CD14-positive monocyte (primary cell): Measurements from ENCODE around the gene RAB11FIP5. TPM values are rescaled to one million over a fixed set of nuclear protein-coding genes. Genes with fewer than 3 reads are reported as not detected.

Experiments used
- DNase-seq, 3 donors: peaks; one replicate each; pipeline ENCODE4 v3.0.0-alpha.2; 2011 to 2022
- H2AFZ ChIP-seq: 2 replicates; pipeline ENCODE4 v1.6.0; 2012; ENCODE audit warnings: mild to moderate bottlenecking, low read depth, low read length, inconsistent platforms; ENCODE audit not compliant: insufficient read depth, poor library complexity, severe bottlenecking
- H3K27ac ChIP-seq, 2 donors: 1 replicate in 1 of 2; 2 replicates in 1 of 2; pipeline ENCODE4 v1.5.1; 2012 to 2013; ENCODE audit warnings: low read length in 2 of 2, control low read depth in 1 of 2, inconsistent platforms in 1 of 2, low read depth in 1 of 2, mild to moderate bottlenecking in 1 of 2
- H3K27me3 ChIP-seq, 2 donors: one replicate each; pipeline versions ENCODE4 v1.6.0 to v1.6.1; 2011 to 2013; ENCODE audit warnings: low read length in 2 of 2; ENCODE audit not compliant: control insufficient read depth in 2 of 2, insufficient read depth in 2 of 2
- H3K36me3 ChIP-seq, 2 donors: replicated peaks in 1 of 2; 1 replicate in 1 of 2; 2 replicates in 1 of 2; pipeline versions ENCODE4 v1.5.1 to v1.6.1; 2012 to 2013; ENCODE audit warnings: low read length in 2 of 2, control low read depth in 1 of 2, inconsistent platforms in 1 of 2, mild to moderate bottlenecking in 1 of 2; ENCODE audit not compliant: insufficient read depth in 2 of 2, control insufficient read depth in 1 of 2
- H3K4me1 ChIP-seq, 2 donors: 1 replicate in 1 of 2; 2 replicates in 1 of 2; pipeline versions ENCODE4 v1.5.1 to v1.6.1; 2012 to 2013; ENCODE audit warnings: low read length in 2 of 2, control low read depth in 1 of 2, inconsistent platforms in 1 of 2, mild to moderate bottlenecking in 1 of 2, moderate library complexity in 1 of 2; ENCODE audit not compliant: insufficient read depth in 2 of 2, control insufficient read depth in 1 of 2
- H3K4me2 ChIP-seq: replicated peaks from 2 replicates; pipeline ENCODE3; 2012; ENCODE audit warnings: low read length, moderate library complexity, mild to moderate bottlenecking; ENCODE audit not compliant: poor library complexity, severe bottlenecking; ENCODE audit errors: extremely low read depth
- H3K4me3 ChIP-seq, 3 experiments: fragments of 200-600 bp in 1 of 3; sonication (generic) in 1 of 3; replicated peaks in 1 of 3; 1 replicate in 2 of 3; 2 replicates in 1 of 3; pipeline ENCODE4 v1.5.1; 2011 to 2013; ENCODE audit warnings: low read length in 3 of 3, mild to moderate bottlenecking in 3 of 3, control low read depth in 2 of 3, low read depth in 2 of 3, inconsistent platforms in 1 of 3, moderate library complexity in 1 of 3
- H3K79me2 ChIP-seq: 2 replicates; pipeline ENCODE4 v1.6.0; 2012; ENCODE audit warnings: mild to moderate bottlenecking, control low read depth, inconsistent platforms, low read length, moderate library complexity; ENCODE audit not compliant: insufficient read depth
- H3K9ac ChIP-seq: 2 replicates; pipeline ENCODE4 v1.6.0; 2017; ENCODE audit warnings: low read length, mild to moderate bottlenecking; ENCODE audit not compliant: insufficient read depth, poor library complexity, severe bottlenecking
- H3K9me3 ChIP-seq, 2 donors: replicated peaks in 1 of 2; 1 replicate in 1 of 2; 2 replicates in 1 of 2; pipeline versions ENCODE4 v1.5.1 to v1.6.1; 2012 to 2013; ENCODE audit warnings: low read length in 2 of 2, control low read depth in 1 of 2; ENCODE audit not compliant: control insufficient read depth in 1 of 2, insufficient read depth in 1 of 2
- H4K20me1 ChIP-seq: 2 replicates; pipeline ENCODE4 v1.6.0; 2012; ENCODE audit warnings: mild to moderate bottlenecking, low read length, control low read depth, moderate library complexity; ENCODE audit not compliant: insufficient read depth
- H3K27ac Mint-ChIP-seq, 7 donors: one replicate each; pipeline ENCODE4 v1.8.0; 2020; ENCODE audit warnings: mild to moderate bottlenecking in 7 of 7, mixed read lengths in 7 of 7, moderate library complexity in 6 of 7, inconsistent platforms in 2 of 7
- H3K27me3 Mint-ChIP-seq, 3 donors: one replicate each; pipeline ENCODE4 v1.8.0; 2021 to 2022; ENCODE audit warnings: low read depth in 3 of 3, mild to moderate bottlenecking in 3 of 3, mixed read lengths in 3 of 3, moderate library complexity in 3 of 3, inconsistent platforms in 1 of 3
- H3K36me3 Mint-ChIP-seq, 2 donors: one replicate each; pipeline ENCODE4 v1.8.0; 2020; ENCODE audit warnings: mixed read lengths in 2 of 2, inconsistent platforms in 1 of 2, mild to moderate bottlenecking in 1 of 2
- H3K4me1 Mint-ChIP-seq: one replicate; pipeline ENCODE4 v1.8.0; 2020; ENCODE audit warnings: mild to moderate bottlenecking, mixed read lengths
- H3K4me3 Mint-ChIP-seq, 2 donors: one replicate each; pipeline ENCODE4 v1.8.0; 2020; ENCODE audit warnings: mild to moderate bottlenecking in 2 of 2, mixed read lengths in 2 of 2, moderate library complexity in 1 of 2
- H3K9me3 Mint-ChIP-seq, 7 donors: one replicate each; pipeline ENCODE4 v1.8.0; 2020 to 2022; ENCODE audit warnings: mixed read lengths in 7 of 7, mild to moderate bottlenecking in 6 of 7, moderate library complexity in 6 of 7, inconsistent platforms in 2 of 7
- whole genome bisulfite sequencing: methylation state at CpG from one replicate; pipeline ENCODE4 v1.1.5; 2013; ENCODE audit warnings: missing lambda C conversion rate; ENCODE audit not compliant: insufficient coverage; 5-methylcytosine and 5-hydroxymethylcytosine counted together
- intact Hi-C, 2 donors: fragments of 100-400 bp; cut with micrococcal nuclease; formaldehyde crosslinking; loops; one replicate each; pipeline versions ENCODE4 v1.15.0 to v1.15.1; 2023
- polyA plus RNA-seq, 3 donors: library from polyadenylated mRNA; depleted of rRNA in 1 of 3; unstranded in 2 of 3; stranded (reverse) in 1 of 3; fragments of 300-500 nt in 2 of 3; fragments of >200 nt in 1 of 3; fragmentation: Illumina TruSeq in 2 of 3; gene quantifications; 1 replicate in 2 of 3; 2 replicates in 1 of 3; pipeline ENCODE4 v1.2.3, GENCODE V29; 2012 to 2021
- TF ChIP-seq, protein P1 (sequence below): fragments of 200-600 bp; IDR thresholded peaks from one replicate; pipeline ENCODE4 v1.8.0; 2022; ENCODE audit warnings: antibody characterized with exemption, mild to moderate bottlenecking

RAB11FIP5 gene
- polyA plus RNA-seq, 3 donors: 0.57 to 0.93 (median 0.61) TPM

DNA sequence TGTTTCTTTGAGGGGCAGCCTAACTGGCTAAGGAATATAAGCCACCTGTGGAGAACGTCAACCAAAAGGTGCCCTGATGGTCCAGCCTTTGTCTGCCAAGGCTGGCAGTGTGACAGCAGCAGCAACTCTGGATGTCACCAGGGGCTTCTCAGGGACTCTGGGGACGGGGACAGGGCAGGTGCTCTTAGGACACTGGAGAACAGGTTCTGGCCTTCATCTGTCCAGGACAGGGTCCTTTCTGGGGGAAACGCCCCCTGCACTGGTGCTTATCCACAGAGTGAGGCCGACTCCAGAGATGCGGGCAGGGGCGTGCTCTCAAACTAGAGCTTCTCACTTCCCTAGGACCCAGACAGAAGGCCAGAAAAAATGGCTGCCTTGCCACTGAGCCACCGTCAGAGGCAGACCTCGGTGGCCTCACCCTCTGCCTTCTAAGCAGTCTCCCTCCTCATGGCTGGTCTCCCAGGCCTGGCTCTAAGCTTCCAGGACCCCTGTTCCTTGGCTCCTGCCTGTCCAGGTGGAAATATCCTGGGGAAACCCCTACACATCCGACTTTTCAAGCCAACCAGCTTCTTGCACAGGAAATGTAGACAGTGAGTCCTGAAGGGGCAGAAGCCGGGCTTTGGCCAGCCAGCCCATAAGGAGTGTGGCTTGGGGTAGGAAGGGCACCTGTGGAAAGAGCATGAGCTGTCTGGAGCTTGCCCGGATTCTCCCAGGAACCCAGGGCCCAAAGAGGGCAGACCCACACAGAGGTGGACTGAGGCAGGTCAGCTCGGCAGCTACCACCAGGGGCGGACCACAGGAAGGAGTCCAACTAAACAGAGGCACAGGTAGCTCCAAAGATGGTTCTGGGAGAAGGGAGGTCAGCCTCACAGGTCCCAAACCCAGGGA is 30.0 kb downstream of the RAB11FIP5 start:
- TF ChIP-seq, protein P1, sequence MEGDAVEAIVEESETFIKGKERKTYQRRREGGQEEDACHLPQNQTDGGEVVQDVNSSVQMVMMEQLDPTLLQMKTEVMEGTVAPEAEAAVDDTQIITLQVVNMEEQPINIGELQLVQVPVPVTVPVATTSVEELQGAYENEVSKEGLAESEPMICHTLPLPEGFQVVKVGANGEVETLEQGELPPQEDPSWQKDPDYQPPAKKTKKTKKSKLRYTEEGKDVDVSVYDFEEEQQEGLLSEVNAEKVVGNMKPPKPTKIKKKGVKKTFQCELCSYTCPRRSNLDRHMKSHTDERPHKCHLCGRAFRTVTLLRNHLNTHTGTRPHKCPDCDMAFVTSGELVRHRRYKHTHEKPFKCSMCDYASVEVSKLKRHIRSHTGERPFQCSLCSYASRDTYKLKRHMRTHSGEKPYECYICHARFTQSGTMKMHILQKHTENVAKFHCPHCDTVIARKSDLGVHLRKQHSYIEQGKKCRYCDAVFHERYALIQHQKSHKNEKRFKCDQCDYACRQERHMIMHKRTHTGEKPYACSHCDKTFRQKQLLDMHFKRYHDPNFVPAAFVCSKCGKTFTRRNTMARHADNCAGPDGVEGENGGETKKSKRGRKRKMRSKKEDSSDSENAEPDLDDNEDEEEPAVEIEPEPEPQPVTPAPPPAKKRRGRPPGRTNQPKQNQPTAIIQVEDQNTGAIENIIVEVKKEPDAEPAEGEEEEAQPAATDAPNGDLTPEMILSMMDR: no peak
- no peaks in the 10 kb centered on the region for H3K79me2 ChIP-seq
- H3K27me3 ChIP-seq: no peaks in the 10 kb centered on the region
- no peak for DNase-seq
- no peak overlapping the region for H3K4me2 ChIP-seq
- H3K4me1 ChIP-seq: no peaks in the 10 kb centered on the region
- H2AFZ ChIP-seq: no peak overlapping the region
- H3K4me3 Mint-ChIP-seq: no peak overlapping the region
- H3K36me3 Mint-ChIP-seq: no peaks in the 10 kb centered on the region
- H3K27me3 Mint-ChIP-seq: peaks cover 6 to 8% (median 8%) of the 10 kb centered on the region in 3 donors
- no peaks in the 10 kb centered on the region for H3K9me3 ChIP-seq
- H3K36me3 ChIP-seq: no peaks in the 10 kb centered on the region
- 93% methylated on average over 11 of the region's 13 CpGs for WGBS
- intact Hi-C loops: no loop called here
- H3K9ac ChIP-seq: no peak overlapping the region
- no peak overlapping the region for H3K4me3 ChIP-seq
- H3K4me1 Mint-ChIP-seq: peaks cover 2% of the 10 kb centered on the region
- H3K27ac ChIP-seq: no peak overlapping the region
- H3K27ac Mint-ChIP-seq: no peak overlapping the region
- H4K20me1 ChIP-seq: no peaks in the 10 kb centered on the region
- H3K9me3 Mint-ChIP-seq: peaks cover 0 to 1% (median 0%) of the 10 kb centered on the region in 7 donors

GRCh38 chr2:73081181-73081671 is 31.5 kb downstream of the RAB11FIP5 start:
- H3K36me3 ChIP-seq: no peaks in the 10 kb centered on the region
- no peak overlapping the region for H3K9ac ChIP-seq
- H3K36me3 Mint-ChIP-seq: no peaks in the 10 kb centered on the region
- no peak overlapping the region for H3K27ac ChIP-seq
- H3K4me3 ChIP-seq: no peak overlapping the region
- no peaks in the 10 kb centered on the region for H3K79me2 ChIP-seq
- H4K20me1 ChIP-seq: no peaks in the 10 kb centered on the region
- H3K27me3 ChIP-seq: no peaks in the 10 kb centered on the region
- TF ChIP-seq, protein P1: no peak
- H3K9me3 ChIP-seq: no peaks in the 10 kb centered on the region
- peaks cover 2% of the 10 kb centered on the region for H3K4me1 Mint-ChIP-seq
- peaks cover 6 to 20% (median 12%) of the 10 kb centered on the region in 3 donors for H3K27me3 Mint-ChIP-seq
- no peak overlapping the region for H3K4me3 Mint-ChIP-seq
- H3K9me3 Mint-ChIP-seq: peaks cover 0 to 1% (median 0%) of the 10 kb centered on the region in 7 donors
- DNase-seq: no peak
- intact Hi-C loops: no loop called here
- H3K4me2 ChIP-seq: no peak overlapping the region
- no peak overlapping the region for H2AFZ ChIP-seq
- H3K4me1 ChIP-seq: no peaks in the 10 kb centered on the region
- peak overlapping the region in 1 of 7 donors; percentile 47 for H3K27ac Mint-ChIP-seq
- WGBS: 90% methylated on average over 16 of the region's 16 CpGs
